GM10248 (cell line): ENCODE data around the gene C1orf52.

Source experiments
- CTCF ChIA-PET: fragments of 300-600 bp; sonication (Branson Sonifier 250); formaldehyde crosslinking; extraction: SDS; loops from one replicate; lab custom pipeline; 2021; ENCODE audit warnings: antibody characterized with exemption; lab: Yijun Ruan, JAX
- POLR2A ChIA-PET: fragments of 350-650 bp; sonication (Branson Sonifier 250); formaldehyde crosslinking; extraction: SDS; loops from one replicate; lab custom pipeline; 2020; ENCODE audit warnings: antibody characterized with exemption; lab: Yijun Ruan, JAX
- DNase-seq: peaks from one replicate; pipeline ENCODE4 v3.0.0; 2012; ENCODE audit errors: extremely low spot score
- CTCF ChIP-seq: IDR thresholded peaks from 2 replicates; pipeline ENCODE4 v1.5.1; 2012; ENCODE audit warnings: mild to moderate bottlenecking, low read depth; ENCODE audit errors: extremely low read depth, missing control alignments, control extremely low read depth

C1orf52 gene

GRCh38 chr1:85280636-85281035 is 21.2 kb upstream of the C1orf52 start:
- CTCF ChIA-PET: interaction anchor here (1.0 to 1.4 kb wide), 4 partner anchors 10 to 26 kb away, joined by 3 to 7 read pairs (median 4); no protein-coding TSS in a partner anchor
- no peak for DNase-seq
- POLR2A ChIA-PET: interaction anchor here (0.8 kb wide), 1 partner anchor 22 kb away, joined by 3 read pairs; no protein-coding TSS in a partner anchor
- no peak for TF ChIP-seq CTCF

GRCh38 chr1:85279458-85280080 is 20.1 kb upstream of the C1orf52 start:
- no peak for DNase-seq
- ChIA-PET POLR2A (no interaction called here), CTCF (interaction anchor here (1.0 to 1.7 kb wide), 3 partner anchors 14 to 29 kb away, joined by 3 to 5 read pairs (median 5); no protein-coding TSS in a partner anchor)
- no peak for TF ChIP-seq CTCF

GRCh38 chr1:85278853-85279314 is 19.4 kb upstream of the C1orf52 start:
- ChIA-PET CTCF (interaction anchor here (1.0 to 12.0 kb wide), 4 partner anchors 14 to 29 kb away, joined by 3 to 203 read pairs (median 5); partner anchors contain the start of gene C1orf52), POLR2A (no interaction called here)
- TF ChIP-seq CTCF: no peak
- DNase-seq: peak; percentile 41

- no peak for DNase-seq
- no peak for TF ChIP-seq CTCF
- ChIA-PET CTCF (interaction anchor here (1.6 to 12.0 kb wide), 5 partner anchors 17 to 524 kb away, joined by 3 to 203 read pairs (median 9); partner anchors contain the start of gene C1orf52), POLR2A (no interaction called here)
Measured at GRCh38 chr1:85277802-85278201, 18.3 kb upstream of the C1orf52 start.

- no peak for DNase-seq
- ChIA-PET CTCF (interaction anchor here (1.0 to 12.0 kb wide), 10 partner anchors 9 to 523 kb away, joined by 3 to 203 read pairs (median 5); partner anchors contain the start of gene C1orf52), POLR2A (interaction anchor here (0.9 to 1.7 kb wide), 4 partner anchors 8 to 20 kb away, joined by 4 to 9 read pairs (median 6); partner anchors contain the start of gene C1orf52)
- TF ChIP-seq CTCF: no peak
Measured at GRCh38 chr1:85276978-85277639, 17.6 kb upstream of the C1orf52 start.
